Pancreas (tissue), 10 donors: Measurements from ENCODE around the gene VPS26B. TPM values are rescaled to one million over a fixed set of nuclear protein-coding genes. Genes with fewer than 3 reads are reported as not detected.

ENCODE experiments used
- ATAC-seq, 4 donors: fragments of 200-7000 bp; cut with Tn5 transposase; one replicate each; pipeline versions ENCODE4 v1.8.0 to v1.9.1; 2020; ENCODE audit warnings: mild to moderate bottlenecking in 4 of 4, moderate library complexity in 4 of 4
- DNase-seq, 6 donors: peaks; one replicate each; pipeline ENCODE4 v3.0.0-alpha.2; 2020
- FAIRE-seq: peaks from 2 replicates; lab custom pipeline; 2012; peaks lifted over from hg19 to GRCh38; lab: Jason Lieb, UNC
- H3K27ac ChIP-seq, 4 donors: fragments of 200-600 bp; sonication (generic); 1 replicate in 3 of 4; 2 replicates in 1 of 4; pipeline versions ENCODE4 v1.5.0 to v1.8.0; 2020
- H3K27me3 ChIP-seq, 4 donors: fragments of 200-600 bp; one replicate each; pipeline ENCODE4 v1.8.0; 2021
- H3K36me3 ChIP-seq, 3 donors: fragments of 200-600 bp; sonication (generic) in 1 of 3; one replicate each; pipeline versions ENCODE4 v1.5.0 to v1.8.0; 2020 to 2021
- H3K4me1 ChIP-seq, 3 donors: fragments of 200-600 bp; one replicate each; pipeline ENCODE4 v1.8.0; 2021
- H3K4me3 ChIP-seq, 4 donors: fragments of 200-600 bp; sonication (generic) in 2 of 4; one replicate each; pipeline versions ENCODE4 v1.5.0 to v1.8.0; 2020 to 2021
- H3K9me3 ChIP-seq, 4 donors: fragments of 200-600 bp; one replicate each; pipeline ENCODE4 v1.8.0; 2021
- CTCF ChIP-seq, 4 donors: fragments of 200-600 bp; sonication (generic) in 3 of 4; IDR thresholded peaks; one replicate each; pipeline versions ENCODE4 v1.5.0 to v1.8.0; 2021; ENCODE audit warnings: antibody characterized with exemption in 4 of 4
- WGBS, 2 donors: extraction: QIAGEN DNeasy Blood & Tissue Kit; methylation state at CpG; one replicate each; pipeline ENCODE4 v1.1.7; 2013; 5-methylcytosine and 5-hydroxymethylcytosine counted together
- intact Hi-C, 3 donors: fragments of 100-400 bp; cut with DNase I; formaldehyde crosslinking; loops; one replicate each; pipeline versions ENCODE4 v1.11.1 to v1.14.2; 2022
- polyA plus RNA-seq, 2 donors: library from polyadenylated mRNA; stranded (reverse); fragments of 200-250 nt; gene quantifications; one replicate each; pipeline ENCODE4 v1.2.3, GENCODE V29; 2013
- total RNA-seq, 6 donors: library from RNA; stranded (reverse); fragmentation: NEBNext Ultra II Directional in 4 of 6; extraction: Animal tissue kit (Norgen Biotek cat#: 25700) in 4 of 6; gene quantifications; one replicate each; pipeline versions ENCODE4 v1.2.1 to v1.2.4, GENCODE V29; 2021 to 2023
- donor health status: healthy with polysubstance abuse.
- donor health status: DM: no; HTN: no; CAD: no; lungs with moderate emphysema.
- donor health status: DM: no; HTN: no; CAD: no.
- donor health status: control.
- donor health status: control.
- donor health status: Bipolar disorder and iron deficiency.
- donor health status: DM: yes; HTN: yes; CAD: no.
- donor health status: DM: no; HTN: no; CAD: no.
- donor health status: DM: no; HTN: no; CAD: no.
- donor health status: DM: yes; HTN: yes; CAD: no.

VPS26B gene
- total and polyA plus RNA-seq, 8 donors: 18.1 to 30.3 (median 26.5) TPM

GRCh38 chr11:134196756-134197155 is 27.7 kb upstream of the VPS26B start:
- Histone ChIP-seq H3K27ac (no peak overlapping the region), H3K9me3 (no peaks in the 10 kb centered on the region), H3K4me1 (no peaks in the 10 kb centered on the region), H3K4me3 (no peak overlapping the region), H3K36me3 (peaks cover 0 to 19% (median 7%) of the 10 kb centered on the region in 3 donors), H3K27me3 (no peaks in the 10 kb centered on the region)
- intact Hi-C loops: no loop called here
- FAIRE-seq (no peak), ATAC-seq (no peak), DNase-seq (no peak)
- 88 to 98% methylated on average over 4 of the region's 4 CpGs for WGBS, 2 donors
- TF ChIP-seq CTCF (IDR thresholded peaks at IDR 0.05): no peak

- H3K4me3 ChIP-seq: no peak overlapping the region
- DNase-seq (no peak), FAIRE-seq (no peak), ATAC-seq (no peak)
- intact Hi-C loops: no loop called here
- H3K9me3 ChIP-seq: no peaks in the 10 kb centered on the region
- WGBS, 2 donors: 95 to 98% methylated on average over 9 of the region's 9 CpGs
- peaks cover 0 to 11% (median 0%) of the 10 kb centered on the region in 3 donors for H3K36me3 ChIP-seq
- H3K27me3 ChIP-seq: no peaks in the 10 kb centered on the region
- H3K27ac ChIP-seq: no peak overlapping the region
- TF ChIP-seq CTCF (IDR thresholded peaks at IDR 0.05): no peak
- no peaks in the 10 kb centered on the region for H3K4me1 ChIP-seq
These were observed 24.9 kb upstream of the VPS26B start for GRCh38 chr11:134199531-134199930.

DNA sequence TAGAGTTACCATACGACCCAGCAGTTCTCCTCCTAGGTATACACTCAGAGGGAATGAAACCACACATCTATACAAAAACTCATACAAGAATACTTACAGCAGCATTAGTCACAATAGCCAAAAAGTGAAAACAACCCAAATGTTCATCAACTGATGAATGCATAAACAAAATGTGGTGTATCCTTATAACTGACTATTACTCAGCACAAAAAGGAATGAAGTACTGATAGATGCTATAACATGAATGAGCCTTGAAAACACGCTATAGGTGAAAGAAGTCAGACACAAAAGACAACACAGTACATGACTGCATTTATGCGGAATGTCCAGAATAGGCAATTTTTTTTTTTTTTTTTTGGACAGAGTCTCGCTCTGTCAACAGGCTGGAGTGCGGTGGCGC is 23.8 kb upstream of the VPS26B start:
- Histone ChIP-seq H3K27me3 (no peaks in the 10 kb centered on the region), H3K9me3 (no peaks in the 10 kb centered on the region), H3K4me1 (no peaks in the 10 kb centered on the region), H3K4me3 (no peak overlapping the region), H3K27ac (no peak overlapping the region), H3K36me3 (peaks cover 0 to 11% (median 0%) of the 10 kb centered on the region in 3 donors)
- FAIRE-seq (no peak), DNase-seq (no peak), ATAC-seq (no peak)
- WGBS, 2 donors: 97 to 98% methylated on average over 6 of the region's 6 CpGs
- intact Hi-C loops: no loop called here
- no peak for TF ChIP-seq CTCF (IDR thresholded peaks at IDR 0.05)

- WGBS, 2 donors: 93 to 94% methylated on average over 4 of the region's 4 CpGs
- H3K27me3 ChIP-seq: no peaks in the 10 kb centered on the region
- FAIRE-seq (no peak), ATAC-seq (no peak), DNase-seq (no peak)
- TF ChIP-seq CTCF (IDR thresholded peaks at IDR 0.05): no peak
- no peak overlapping the region for H3K4me3 ChIP-seq
- intact Hi-C loops: no loop called here
- H3K4me1 ChIP-seq: no peaks in the 10 kb centered on the region
- peaks cover 0 to 11% (median 0%) of the 10 kb centered on the region in 3 donors for H3K36me3 ChIP-seq
- no peak overlapping the region for H3K27ac ChIP-seq
- no peaks in the 10 kb centered on the region for H3K9me3 ChIP-seq
These were observed 21.8 kb upstream of the VPS26B start for GRCh38 chr11:134202661-134203060.

GRCh38 chr11:134205729-134206128 is 18.7 kb upstream of the VPS26B start:
- no peaks in the 10 kb centered on the region for H3K27me3 ChIP-seq
- 93 to 95% methylated on average over 9 of the region's 9 CpGs for WGBS, 2 donors
- TF ChIP-seq CTCF (IDR thresholded peaks at IDR 0.05): no peak
- H3K27ac ChIP-seq: no peak overlapping the region
- FAIRE-seq (no peak), DNase-seq (no peak), ATAC-seq (no peak)
- H3K9me3 ChIP-seq: no peaks in the 10 kb centered on the region
- intact Hi-C loops: no loop called here
- H3K36me3 ChIP-seq: peaks cover 0 to 11% (median 0%) of the 10 kb centered on the region in 3 donors
- no peak overlapping the region for H3K4me3 ChIP-seq
- no peaks in the 10 kb centered on the region for H3K4me1 ChIP-seq
